GM19324 (cell line): ENCODE results near the gene ENOSF1.
A peak's percentile ranks its signal among the peaks of the same experiment; 100 is the strongest.
"Not testable (repeated sequence)": the region's sequence is repeated elsewhere in the genome, so short reads cannot be mapped to it uniquely, and the experiment has no call there.

Experiments used
- ATAC-seq: cut with Tn5 transposase; IDR thresholded peaks from one replicate; pipeline ENCODE4 v1.9.1; 2021; ENCODE audit warnings: mild to moderate bottlenecking, moderate library complexity; ENCODE audit not compliant: unreplicated experiment, low FRiP score

ENOSF1 gene

DNA sequence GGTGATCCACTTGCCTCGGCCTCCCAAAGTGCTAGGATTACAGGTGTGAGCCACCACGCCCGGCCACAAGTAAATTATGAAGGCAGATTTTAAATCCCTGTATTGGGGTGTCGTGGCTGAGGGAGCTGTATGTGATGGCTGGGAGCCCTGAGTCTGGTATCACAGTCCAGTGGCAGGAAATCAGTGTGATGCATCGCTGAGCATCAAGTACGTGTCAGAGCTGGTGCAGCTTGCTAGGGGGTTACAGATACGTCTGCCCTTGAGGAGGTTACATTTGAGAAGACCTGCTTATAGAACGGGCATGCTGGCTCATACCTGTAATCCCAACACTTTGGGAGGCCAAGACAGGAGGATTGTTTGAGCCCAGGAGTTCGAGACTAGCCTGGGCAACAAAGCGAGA lies 4.3 kb downstream of the ENOSF1 start:
- no peak for ATAC-seq

DNA sequence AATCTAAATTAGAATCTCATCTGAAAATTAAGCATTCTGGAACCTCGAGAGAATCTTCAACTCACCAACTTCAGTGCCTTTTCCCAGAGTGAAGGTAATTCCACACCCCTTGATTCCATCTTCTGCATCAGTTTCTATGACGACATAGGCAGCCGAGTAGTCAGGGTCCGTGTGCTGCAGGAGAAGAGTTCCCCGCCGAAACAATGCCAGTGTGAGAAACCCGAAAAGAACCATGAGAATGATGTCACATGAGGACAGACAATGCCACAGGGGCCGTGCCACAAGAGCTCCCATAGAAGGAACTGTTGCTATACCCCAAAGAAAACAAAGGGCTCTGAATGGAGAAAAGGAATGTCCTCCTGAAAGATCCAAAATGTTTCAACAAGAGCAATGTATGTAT lies 6.0 kb downstream of the ENOSF1 start:
- no peak for ATAC-seq

DNA sequence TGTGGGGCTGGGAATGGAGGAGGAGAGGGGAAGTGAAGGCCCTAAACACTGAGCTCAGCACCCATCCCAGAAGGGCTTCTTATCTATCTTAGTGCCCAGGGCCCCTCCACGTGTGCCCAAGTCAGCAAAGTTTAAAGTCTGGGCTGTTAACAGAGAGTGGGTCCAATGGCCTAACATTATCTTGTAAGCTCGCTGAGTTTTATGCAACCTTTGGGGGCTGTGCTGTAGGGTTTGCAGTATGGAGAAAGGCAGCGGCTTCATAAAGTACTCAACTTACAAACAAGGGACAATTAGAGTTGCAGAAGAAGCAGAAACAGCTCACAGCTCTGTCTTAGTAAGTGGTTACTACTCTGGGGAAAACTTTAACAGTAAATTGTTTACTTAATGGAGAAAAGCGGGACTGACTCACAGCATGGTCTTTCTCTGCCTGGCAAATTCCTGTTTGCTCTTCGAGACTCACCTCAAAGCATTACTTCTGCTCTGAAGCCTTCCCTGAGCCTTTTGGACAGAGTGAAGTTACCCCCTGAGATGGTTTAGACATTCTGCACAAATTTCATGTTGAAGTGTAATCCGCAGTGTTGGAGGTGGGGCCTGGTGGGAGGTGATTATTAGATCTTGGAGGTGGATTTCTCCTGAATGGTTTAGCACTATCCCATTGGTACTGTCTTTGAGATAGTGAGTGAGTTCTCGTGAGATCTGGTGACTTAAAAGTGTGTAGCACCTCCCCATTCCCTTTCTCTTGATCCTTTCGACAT lies 9.0 kb downstream of the ENOSF1 start:
- ATAC-seq = no peak

DNA sequence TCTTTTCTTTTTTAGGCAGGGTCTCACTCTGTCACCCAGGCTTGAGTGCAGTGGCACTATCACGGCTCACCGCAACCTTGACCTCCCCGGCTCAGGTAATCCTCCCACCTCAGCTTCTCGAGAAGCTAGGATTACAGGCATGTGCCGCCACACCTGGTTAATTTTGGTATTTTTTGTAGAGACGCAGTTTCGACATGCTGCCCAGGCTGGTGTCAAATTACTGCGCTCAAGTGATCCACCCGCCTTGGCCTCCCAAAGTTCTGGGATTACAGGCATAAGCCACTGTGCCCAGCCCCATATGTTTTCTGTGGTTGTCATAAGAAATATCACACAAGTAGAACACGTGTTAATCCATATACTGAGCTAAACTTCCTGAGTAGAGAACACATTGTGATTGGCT lies 14.6 kb downstream of the ENOSF1 start:
- ATAC-seq = no peak

DNA sequence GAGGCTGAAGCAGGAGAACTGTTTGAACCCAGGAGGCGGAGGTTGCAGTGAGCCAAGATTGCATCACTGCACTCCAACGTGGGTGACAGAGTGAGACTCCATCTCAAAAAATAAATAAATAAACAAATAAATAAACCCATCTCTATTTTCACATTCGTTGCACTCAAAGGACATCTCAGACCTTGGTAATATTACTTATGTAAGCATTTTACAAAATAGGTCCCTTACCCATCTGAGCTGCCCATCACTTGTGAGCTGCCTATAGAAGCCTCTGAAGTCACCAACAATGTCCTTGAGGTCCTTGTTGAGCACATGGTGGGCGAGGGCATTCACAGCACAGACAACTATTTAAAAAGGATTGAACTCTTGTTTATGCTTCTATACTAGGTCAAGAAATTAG lies 15.4 kb downstream of the ENOSF1 start:
- ATAC-seq = no peak

DNA sequence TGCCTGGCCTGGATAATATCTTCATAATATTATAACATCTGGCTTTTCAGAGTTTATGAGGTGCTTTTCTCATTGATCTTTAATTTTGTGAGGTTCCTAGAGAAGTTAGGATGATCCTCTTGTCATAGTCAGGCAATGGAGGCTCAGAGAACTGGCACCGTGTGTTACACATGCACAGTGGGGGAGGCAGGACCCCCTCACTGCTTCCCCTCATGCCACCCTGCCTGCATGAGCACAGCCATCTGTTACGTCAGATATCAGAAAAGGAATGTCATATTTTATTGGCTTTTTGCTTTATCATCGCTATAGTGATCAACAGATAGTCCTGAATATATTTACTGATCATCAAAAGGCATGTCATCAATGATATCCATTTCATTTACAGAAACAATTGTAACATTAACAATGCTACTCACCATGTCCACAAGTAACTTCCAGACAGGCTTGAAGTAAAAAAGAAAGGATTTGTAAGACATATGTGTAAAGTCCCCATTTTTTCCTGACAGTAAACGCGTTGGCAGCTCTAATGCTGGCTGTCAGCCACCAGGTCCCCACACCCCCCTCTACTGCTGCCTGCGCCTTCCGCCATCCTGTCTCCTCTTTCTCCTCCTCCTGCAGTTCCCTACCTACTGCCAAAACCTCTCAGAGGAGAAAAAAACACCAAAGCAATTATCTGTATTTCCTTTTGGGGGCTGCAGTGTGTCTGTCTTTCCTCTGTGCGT lies 18.8 kb downstream of the ENOSF1 start:
- ATAC-seq = no peak

DNA sequence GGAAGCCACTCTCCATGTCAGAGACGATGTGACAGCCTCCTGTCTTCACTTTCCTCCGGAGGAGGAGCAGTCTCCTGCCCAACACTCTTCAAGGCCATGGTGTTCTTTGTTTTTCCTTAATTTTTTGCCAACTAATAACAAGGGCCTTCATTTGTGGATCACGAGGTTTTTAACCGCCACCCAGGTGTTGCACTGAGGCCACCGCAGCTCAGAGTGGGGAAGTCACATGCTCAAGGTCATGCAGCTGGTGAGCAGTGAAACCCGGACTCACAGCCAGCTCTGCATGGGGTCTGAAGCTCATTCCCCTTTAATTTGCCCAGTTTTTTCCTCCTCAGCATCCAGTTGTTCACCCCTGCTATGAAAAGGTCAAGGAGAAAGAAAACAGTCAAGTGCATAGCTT lies 19.6 kb downstream of the ENOSF1 start:
- ATAC-seq = no peak

DNA sequence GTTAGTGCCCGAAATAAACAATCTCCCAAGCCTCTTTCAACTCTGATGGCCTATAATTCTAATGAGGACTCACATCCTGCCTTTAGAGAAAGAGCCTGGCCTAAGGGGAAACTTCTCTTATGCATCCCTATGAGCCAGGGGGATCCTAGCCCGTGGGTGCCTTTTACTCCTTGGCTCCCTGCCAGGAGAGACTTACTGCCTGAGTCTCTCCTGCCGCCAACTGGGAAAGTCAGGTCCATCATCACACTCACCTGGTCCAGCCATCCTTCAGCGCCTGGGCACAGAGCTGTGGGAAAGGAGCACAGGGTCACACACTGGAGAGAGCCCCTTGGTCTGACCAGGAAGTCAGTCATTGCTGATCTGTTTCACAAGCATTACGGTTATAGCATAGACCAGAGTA lies 24.1 kb downstream of the ENOSF1 start:
- ATAC-seq = no peak

DNA sequence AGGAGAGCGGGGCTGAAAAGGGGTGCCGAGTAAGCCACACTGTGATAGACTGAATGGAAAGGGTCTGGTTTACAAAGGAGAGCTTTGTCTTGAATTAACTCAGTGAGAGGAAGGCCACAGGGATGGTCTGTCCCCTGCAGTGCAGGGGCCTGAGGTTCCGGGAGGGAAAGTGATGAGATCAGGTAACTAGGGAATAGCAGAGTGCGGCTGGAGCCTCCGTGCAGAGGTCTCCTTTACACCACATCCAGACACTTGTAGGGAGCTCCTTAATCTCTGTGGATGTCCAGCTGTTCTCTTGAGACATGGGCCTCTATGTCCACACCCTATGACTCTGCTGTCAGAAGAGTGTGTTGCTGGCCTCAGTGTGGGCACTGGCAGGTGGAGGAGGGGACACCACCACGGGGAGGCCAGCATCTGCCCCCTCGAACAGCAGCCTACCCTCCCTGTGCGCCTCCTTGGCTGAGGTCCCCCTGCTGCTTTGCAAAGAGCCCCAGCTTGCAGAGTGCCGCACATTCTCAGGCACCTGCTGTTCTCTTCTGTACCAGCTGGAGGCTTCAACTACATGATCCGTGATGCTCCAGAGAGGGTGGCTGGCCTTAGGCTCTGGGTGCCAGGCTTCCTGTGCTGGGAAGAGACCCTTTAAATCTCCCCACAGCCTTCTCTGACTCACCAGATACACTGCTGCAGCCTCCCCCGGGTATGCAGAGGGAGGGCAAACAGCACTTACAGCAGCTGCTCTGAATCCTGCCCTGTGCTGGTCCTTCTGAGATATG lies 25.9 kb downstream of the ENOSF1 start:
- no peak for ATAC-seq

DNA sequence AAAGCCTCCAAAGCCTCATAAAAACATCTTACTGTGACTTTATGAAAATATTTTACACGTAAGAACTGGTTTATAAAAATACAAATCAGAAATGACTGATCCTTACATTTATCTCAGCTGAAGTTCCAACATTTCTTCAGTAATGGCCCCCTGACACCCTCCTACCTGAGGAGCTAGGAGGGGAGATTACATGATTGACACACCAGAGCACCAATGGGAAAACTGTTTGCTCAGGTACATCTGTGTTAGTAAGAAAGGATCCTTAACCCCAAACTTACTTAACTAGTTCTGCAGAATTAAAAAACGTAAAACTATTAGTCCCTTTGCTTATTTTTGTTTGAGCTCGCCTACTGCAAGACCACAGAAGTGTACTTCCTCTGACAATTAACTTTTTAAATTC lies 27.0 kb downstream of the ENOSF1 start:
- no peak for ATAC-seq

DNA sequence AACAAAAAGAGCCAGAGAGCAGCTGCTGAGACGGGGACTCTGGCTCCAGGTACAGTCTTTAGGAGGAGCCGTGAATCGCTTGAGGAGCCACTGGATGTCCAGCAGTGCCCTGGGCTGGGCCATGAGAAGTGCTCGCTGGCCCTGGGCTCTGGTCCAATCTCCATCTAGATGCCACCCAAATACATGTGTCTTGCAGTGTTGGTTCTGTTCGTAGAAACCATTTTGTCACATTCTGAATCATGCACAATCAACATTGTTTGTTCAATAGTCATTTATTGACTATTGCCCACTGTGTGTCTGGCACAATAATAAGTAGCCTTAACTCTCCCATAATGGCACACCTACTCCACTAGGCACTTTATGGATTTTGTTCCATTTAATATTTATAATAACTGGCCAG lies 28.9 kb downstream of the ENOSF1 start:
- no peak for ATAC-seq

DNA sequence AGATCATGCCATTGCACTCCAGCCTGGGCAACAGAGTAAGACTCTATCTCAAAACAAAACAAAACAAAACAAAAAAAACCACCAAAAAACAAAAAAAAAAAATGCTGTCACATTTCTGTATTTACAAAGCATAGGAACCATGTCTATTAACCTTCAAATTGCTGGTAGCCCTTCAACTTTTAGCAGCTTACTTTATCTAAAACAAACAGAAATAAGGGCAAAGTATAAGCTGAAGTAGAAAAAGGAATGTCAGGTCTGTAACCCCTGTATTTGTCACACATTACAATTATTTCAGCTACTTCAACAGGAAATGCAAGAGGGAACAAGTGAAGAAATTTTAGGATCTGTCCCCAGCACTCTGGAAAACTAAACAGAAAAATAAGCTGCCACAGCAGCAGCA lies 29.6 kb downstream of the ENOSF1 start:
- ATAC-seq = no peak

DNA sequence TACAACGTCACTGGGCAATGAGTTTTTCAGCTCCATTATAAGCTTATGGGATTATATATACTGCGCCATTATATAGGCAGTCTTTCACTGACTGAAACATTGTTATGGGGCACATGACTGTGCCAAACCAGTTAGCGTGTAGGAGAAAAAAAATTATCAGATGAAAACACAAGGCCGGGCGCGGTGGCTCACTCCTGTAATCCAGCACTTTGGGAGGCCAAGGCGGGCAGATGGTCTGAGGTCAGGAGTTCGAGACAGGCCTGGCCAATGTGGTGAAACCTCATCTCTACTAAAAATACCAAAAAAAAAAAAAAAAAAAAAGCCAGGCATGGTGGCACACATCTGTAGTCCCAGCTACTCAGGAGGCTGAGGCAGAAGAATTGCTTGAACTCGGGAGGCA lies 30.0 kb downstream of the ENOSF1 start:
- ATAC-seq = not testable (repeated sequence)

DNA sequence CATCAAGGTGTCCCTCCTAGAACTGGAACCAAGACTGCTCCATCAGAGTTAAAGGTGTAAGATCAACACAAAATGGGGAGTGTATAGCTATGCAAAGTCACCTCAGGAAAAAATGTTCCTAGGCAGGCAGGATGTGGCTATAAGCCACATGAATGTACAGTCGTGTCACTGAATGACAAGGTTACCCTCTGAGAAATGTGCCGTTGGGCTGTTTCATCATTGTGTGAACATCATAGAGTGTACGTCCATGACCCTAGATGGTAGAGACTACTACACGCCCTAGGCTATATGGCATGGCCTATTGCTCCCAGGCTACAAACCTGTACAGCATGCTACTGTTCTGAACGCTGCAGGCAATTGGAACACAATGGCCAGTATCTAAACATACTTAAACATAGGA lies 30.4 kb downstream of the ENOSF1 start:
- no peak for ATAC-seq

DNA sequence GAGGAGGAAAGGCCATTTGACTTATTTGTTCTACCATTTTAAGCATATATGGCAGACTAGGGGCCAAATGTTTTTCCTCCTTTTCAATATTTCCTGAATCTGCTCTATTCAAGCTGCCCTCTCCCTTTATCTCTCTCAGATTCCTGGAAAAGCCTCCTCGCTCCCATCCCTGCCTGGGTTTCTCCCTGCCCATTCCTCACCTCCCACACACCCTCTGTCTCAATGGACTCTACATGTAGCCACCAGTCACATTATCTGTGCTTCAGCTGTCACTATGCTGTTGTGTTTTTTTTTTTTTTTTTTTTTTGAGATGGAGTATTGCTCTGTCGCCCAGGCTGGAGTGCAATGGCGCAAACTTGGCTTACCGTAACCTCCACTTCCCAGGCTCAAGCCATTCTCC lies 32.0 kb downstream of the ENOSF1 start:
- ATAC-seq = no peak

DNA sequence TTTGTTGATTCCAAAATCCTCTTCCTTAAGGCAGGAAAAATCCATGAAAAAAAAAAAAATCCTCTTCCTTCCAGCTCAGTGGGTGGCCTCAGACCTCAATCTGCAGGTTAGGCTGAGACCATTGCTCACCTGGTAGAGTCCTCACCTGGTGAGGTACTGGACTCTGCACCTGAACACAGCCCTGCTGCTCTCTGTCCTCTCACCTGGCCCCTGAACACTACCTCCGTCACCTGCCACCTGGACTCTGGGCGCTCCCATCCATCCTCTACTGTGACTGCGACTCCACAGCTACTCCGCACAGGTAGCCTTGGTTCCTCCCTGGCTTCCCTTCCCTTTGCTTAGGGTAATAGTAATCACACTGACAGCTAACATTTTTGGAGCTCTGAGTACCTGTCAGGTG lies 32.9 kb downstream of the ENOSF1 start:
- ATAC-seq = no peak

DNA sequence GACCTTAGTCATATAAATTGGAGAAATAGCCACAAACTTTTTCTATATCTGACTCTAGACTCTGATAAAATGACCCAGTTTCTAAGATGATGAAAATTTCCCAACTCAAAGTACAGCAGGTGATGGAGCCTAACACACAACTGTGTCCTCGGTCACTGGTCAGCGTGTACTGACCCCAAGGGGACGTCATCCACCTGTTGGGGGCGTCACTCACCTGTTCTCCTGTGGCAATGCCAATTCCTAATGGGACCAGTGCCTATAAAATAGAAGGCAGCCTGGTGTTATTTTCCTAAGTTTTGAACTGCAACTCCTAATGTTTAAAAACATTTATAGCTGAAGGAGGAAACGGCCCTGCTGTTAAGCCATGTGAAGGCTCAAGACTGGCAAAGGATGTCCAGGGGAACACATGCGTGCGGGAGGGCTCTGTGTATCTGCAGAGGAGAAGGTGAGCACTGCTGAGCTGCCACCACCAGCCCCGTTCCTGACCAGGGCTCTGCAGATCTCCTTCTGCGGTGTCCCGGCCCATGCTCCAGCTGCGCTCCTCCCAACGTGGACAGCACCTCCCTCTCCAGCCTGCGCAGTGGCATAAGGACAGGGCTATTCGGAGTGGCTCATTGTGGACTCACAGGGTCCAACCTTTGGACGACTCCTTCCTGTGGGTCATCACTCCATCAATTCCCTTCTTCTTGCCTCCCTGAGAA lies 33.8 kb downstream of the ENOSF1 start:
- no peak for ATAC-seq

DNA sequence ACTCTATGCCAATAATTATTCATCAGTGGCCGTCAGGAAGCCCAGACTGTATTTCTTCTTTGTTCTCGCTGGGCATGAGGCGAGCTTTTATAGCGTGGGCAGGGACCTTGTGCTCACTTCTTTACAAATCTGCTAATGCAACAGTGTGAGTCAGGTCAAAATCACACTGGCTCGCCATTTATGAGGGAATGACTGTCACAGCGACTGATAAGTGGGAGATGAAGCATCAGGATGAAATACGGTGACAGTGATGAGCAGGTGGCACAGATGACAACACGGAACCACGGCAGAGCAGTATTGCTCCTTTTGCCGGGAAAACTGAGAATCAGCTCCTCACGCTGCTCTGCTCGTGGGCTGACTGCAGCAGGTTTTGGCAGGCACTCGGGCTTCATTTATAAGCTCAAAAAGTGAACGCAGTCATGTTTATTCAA lies 34.5 kb downstream of the ENOSF1 start:
- ATAC-seq = no peak

DNA sequence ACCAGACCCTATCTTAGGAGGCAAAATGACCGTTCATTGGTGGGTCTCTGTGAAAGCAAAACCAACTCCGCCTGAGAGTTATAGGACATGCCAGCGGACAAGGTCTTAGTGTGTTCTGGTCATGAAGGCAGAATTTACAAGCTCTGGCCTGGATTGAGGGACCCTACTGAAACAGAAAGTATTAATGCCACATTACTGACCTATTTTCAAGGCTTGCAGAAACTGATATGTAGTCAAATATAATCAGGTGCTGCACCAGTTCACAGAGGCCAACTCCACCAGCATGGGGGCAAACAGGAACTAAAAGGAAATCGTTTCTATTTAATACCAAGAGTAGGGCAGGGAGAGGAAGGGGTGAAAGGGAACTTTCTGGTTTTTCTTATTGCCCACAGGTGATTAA lies 35.3 kb downstream of the ENOSF1 start:
- ATAC-seq = peak; percentile 70

DNA sequence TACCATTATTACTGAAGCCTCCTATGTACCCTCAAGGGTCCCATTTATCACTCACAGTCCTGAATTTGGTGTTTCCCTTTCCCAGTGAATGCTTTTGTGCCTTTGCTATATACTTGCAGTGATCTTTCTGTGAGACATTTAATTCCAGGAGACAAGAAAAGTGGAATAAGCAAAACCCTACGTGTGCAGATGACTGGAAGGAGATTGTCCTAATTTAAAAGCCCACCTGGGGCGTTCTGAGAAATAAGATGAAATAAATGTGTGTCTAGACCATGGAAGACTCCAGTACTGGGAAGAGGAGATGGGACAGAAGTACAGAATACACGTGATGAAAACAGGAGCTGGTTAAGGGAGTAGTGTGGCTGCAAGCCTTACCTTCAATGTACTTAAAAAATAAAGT lies 35.7 kb downstream of the ENOSF1 start:
- ATAC-seq = no peak

DNA sequence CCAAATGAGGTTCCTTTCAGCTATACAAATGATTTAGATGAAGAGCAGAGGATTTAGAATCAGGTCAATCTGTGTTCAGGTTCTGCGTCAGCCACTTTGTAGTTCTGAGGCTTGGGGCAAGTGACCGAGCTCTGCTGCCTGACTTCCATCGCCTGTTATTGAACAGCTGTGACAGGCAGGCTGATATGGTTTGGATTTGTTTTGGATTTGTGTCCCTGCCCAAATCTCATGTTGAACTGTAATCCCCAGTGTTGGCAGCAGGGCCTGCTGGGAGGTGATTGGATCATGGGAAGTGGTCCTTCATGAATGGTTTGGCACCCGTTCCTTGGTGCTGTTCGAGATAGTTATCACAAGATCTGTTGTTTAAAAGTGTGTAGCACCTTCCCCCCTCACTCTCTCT lies 36.4 kb downstream of the ENOSF1 start:
- no peak for ATAC-seq
